Body of pancreas (tissue), 4 donors: Measurements from ENCODE around the gene VWA8. TPM values are rescaled to one million over a fixed set of nuclear protein-coding genes. Genes with fewer than 3 reads are reported as not detected.
"Not testable (repeated sequence)": the region's sequence is repeated elsewhere in the genome, so short reads cannot be mapped to it uniquely, and the experiment has no call there.

Experiments
- ATAC-seq: fragments of 150-250 bp; one replicate; pipeline ENCODE4 v1.9.1; 2016
- DNase-seq, 4 donors: peaks; one replicate each; pipeline ENCODE4 v3.0.0-alpha.2; 2019
- H3K27ac ChIP-seq, 4 donors: fragments of 200-600 bp; sonication (generic); 1 replicate in 3 of 4; 2 replicates in 1 of 4; pipeline versions ENCODE4 v1.5.1 to v1.6.1; 2016 to 2019; ENCODE audit warnings: mild to moderate bottlenecking in 1 of 4, mixed read lengths in 1 of 4, moderate library complexity in 1 of 4
- H3K27me3 ChIP-seq, 2 donors: fragments of 200-600 bp; sonication (generic); one replicate each; pipeline ENCODE4 v1.6.0; 2016; ENCODE audit warnings: mild to moderate bottlenecking in 1 of 2
- H3K36me3 ChIP-seq, 2 donors: fragments of 200-600 bp; sonication (generic); replicated peaks in 1 of 2; 2 replicates each; pipeline ENCODE4 v1.5.1; 2016; ENCODE audit warnings: low read depth in 2 of 2; ENCODE audit not compliant: insufficient read depth in 1 of 2
- H3K4me1 ChIP-seq: fragments of 200-600 bp; sonication (generic); one replicate; pipeline ENCODE4 v1.6.0; 2016
- H3K4me3 ChIP-seq, 2 donors: fragments of 200-600 bp; sonication (generic); 1 replicate in 1 of 2; 2 replicates in 1 of 2; pipeline ENCODE4 v1.5.1; 2016 to 2019
- H3K9me3 ChIP-seq, 3 donors: fragments of 200-600 bp; sonication (generic); 1 replicate in 2 of 3; 2 replicates in 1 of 3; pipeline ENCODE4 v1.5.1; 2016
- POLR2A ChIP-seq, 3 donors: fragments of 450-650 bp; IDR thresholded peaks; one replicate each; pipeline ENCODE4 v1.6.1; 2016; ENCODE audit warnings: antibody characterized with exemption in 3 of 3, mild to moderate bottlenecking in 2 of 3
- WGBS, 2 donors: methylation state at CpG; one replicate each; pipeline ENCODE4 v1.1.5; 2017; 5-methylcytosine and 5-hydroxymethylcytosine counted together
- intact Hi-C: fragments of 100-400 bp; cut with DNase I; formaldehyde crosslinking; loops from one replicate; pipeline ENCODE4 v1.15.1; 2023
- total RNA-seq, 2 donors: library from RNA; depleted of rRNA; stranded (reverse); fragments of >200 nt; gene quantifications; one replicate each; pipeline ENCODE4 v1.1.0, GENCODE V29; 2016
- TF ChIP-seq, protein P1 (sequence below), 7 experiments: fragments of 450-650 bp in 4 of 7; fragments of 200-600 bp in 3 of 7; sonication (generic) in 3 of 7; IDR thresholded peaks; one replicate each; pipeline ENCODE4 v1.5.1; 2016 to 2019; ENCODE audit warnings: antibody characterized with exemption in 7 of 7

VWA8 gene
- total RNA-seq, 2 donors from 2014 or later: 15.8 to 29.3 TPM

DNA sequence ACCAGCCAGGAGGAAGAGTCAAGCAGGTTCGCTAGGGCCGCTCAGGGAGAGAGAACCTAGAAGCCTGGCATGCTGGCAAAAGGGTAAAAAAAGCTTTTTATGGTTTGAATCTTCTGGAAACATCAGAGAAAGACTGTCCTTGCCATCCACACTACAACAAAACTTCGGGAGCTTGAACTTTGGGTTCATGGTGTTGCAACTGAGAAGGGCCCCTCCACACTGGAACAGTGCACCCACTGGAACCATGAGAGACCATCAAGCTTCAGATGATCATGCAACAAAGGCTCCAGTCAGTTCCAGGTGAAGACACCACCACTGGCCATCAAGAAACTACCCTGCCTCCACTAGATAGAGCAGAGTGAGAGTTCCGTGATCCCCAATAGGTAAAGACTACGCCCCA, 333.5 kb downstream of the VWA8 start:
- intact Hi-C loops: no loop called here
- no peak overlapping the region for H3K27ac ChIP-seq
- TF ChIP-seq, protein P1, sequence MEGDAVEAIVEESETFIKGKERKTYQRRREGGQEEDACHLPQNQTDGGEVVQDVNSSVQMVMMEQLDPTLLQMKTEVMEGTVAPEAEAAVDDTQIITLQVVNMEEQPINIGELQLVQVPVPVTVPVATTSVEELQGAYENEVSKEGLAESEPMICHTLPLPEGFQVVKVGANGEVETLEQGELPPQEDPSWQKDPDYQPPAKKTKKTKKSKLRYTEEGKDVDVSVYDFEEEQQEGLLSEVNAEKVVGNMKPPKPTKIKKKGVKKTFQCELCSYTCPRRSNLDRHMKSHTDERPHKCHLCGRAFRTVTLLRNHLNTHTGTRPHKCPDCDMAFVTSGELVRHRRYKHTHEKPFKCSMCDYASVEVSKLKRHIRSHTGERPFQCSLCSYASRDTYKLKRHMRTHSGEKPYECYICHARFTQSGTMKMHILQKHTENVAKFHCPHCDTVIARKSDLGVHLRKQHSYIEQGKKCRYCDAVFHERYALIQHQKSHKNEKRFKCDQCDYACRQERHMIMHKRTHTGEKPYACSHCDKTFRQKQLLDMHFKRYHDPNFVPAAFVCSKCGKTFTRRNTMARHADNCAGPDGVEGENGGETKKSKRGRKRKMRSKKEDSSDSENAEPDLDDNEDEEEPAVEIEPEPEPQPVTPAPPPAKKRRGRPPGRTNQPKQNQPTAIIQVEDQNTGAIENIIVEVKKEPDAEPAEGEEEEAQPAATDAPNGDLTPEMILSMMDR (IDR thresholded peaks at IDR 0.05): no peak
- no peaks in the 10 kb centered on the region for H3K9me3 ChIP-seq
- DNase-seq (no peak), ATAC-seq (no peak)
- H3K4me3 ChIP-seq: no peak overlapping the region
- no peaks in the 10 kb centered on the region for H3K27me3 ChIP-seq
- H3K4me1 ChIP-seq: no peaks in the 10 kb centered on the region
- H3K36me3 ChIP-seq: no peaks in the 10 kb centered on the region
- 98% methylated on average over 5 of the region's 5 CpGs for WGBS, 2 donors

- DNase-seq: no peak
- ATAC-seq: no peak
- H3K4me3 ChIP-seq: no peak overlapping the region
- H3K36me3 ChIP-seq: no peaks in the 10 kb centered on the region
- intact Hi-C loops: no loop called here
- TF ChIP-seq POLR2A (IDR thresholded peaks at IDR 0.05): no peak
- TF ChIP-seq, protein P1 (IDR thresholded peaks at IDR 0.05): no peak
- no peak overlapping the region for H3K27ac ChIP-seq
- no peaks in the 10 kb centered on the region for H3K9me3 ChIP-seq
- no peaks in the 10 kb centered on the region for H3K4me1 ChIP-seq
- H3K27me3 ChIP-seq: no peaks in the 10 kb centered on the region
These were observed 336.9 kb downstream of the VWA8 start for GRCh38 chr13:41624041-41624440.

DNA sequence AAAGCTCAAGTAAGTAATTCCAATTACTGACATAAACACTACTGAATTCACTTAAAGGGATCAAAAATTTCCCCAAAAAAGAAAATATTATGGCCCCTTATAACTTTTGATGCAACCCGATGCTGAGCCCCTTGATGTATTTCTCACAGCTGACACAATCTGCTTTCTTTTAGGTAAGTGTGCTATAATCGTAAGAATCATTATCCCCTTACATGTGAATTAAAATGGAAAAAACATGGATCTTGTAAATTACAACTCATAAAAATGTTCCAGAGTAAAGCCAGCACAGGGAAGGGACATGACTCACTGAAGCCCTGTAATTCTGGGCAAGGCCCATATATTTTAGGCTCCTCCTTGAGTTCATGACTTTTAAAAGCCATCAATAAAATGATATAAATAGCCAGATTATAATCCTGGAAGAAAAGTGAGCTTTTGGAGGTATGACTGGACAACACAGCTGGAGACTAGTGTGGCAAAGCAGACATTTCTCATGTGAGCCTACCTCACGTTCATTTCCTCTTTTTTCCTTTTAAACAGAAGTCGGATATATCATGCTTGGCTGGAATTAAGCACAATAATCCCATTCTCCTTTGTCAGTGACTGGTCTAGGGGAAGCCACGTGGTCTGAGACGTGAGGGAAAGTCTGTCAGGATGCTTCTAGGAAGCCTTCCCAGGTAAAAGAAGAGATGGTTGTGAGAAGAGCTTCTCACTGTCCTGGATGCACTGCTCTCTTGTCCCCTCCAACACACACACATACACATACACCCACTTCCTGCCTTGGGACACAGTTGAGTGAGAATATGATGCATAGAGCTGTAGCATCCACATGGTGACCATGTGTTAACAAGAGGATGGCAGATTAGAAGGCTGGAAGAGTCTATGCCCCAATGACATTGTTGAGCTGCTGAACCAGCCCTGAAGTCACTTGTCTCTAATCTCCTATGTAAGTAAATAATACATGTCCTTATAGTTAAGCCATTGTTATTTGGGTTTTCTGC, 338.2 kb downstream of the VWA8 start:
- 75 to 86% methylated on average over 6 of the region's 6 CpGs for WGBS, 2 donors
- H3K4me1 ChIP-seq: no peaks in the 10 kb centered on the region
- no peak for TF ChIP-seq POLR2A (IDR thresholded peaks at IDR 0.05)
- TF ChIP-seq, protein P1 (IDR thresholded peaks at IDR 0.05): no peak
- no peaks in the 10 kb centered on the region for H3K27me3 ChIP-seq
- no peaks in the 10 kb centered on the region for H3K36me3 ChIP-seq
- DNase-seq (no peak), ATAC-seq (peak; percentile 66)
- no peak overlapping the region for H3K4me3 ChIP-seq
- intact Hi-C loops: no loop called here
- H3K9me3 ChIP-seq: no peaks in the 10 kb centered on the region
- peak overlapping the region in 1 of 4 donors; percentile 35 for H3K27ac ChIP-seq

GRCh38 chr13:41621716-41622431, 339.0 kb downstream of the VWA8 start:
- no peak for TF ChIP-seq POLR2A (IDR thresholded peaks at IDR 0.05)
- 70 to 79% methylated on average over 5 of the region's 5 CpGs for WGBS, 2 donors
- H3K4me3 ChIP-seq: no peak overlapping the region
- H3K9me3 ChIP-seq: no peaks in the 10 kb centered on the region
- DNase-seq: no peak
- peak overlapping the region in 2 of 4 donors; percentile 2 to 35 for H3K27ac ChIP-seq
- H3K4me1 ChIP-seq: no peaks in the 10 kb centered on the region
- no peaks in the 10 kb centered on the region for H3K27me3 ChIP-seq
- no peaks in the 10 kb centered on the region for H3K36me3 ChIP-seq
- intact Hi-C loops: no loop called here
- peak; percentile 45 for ATAC-seq

DNA sequence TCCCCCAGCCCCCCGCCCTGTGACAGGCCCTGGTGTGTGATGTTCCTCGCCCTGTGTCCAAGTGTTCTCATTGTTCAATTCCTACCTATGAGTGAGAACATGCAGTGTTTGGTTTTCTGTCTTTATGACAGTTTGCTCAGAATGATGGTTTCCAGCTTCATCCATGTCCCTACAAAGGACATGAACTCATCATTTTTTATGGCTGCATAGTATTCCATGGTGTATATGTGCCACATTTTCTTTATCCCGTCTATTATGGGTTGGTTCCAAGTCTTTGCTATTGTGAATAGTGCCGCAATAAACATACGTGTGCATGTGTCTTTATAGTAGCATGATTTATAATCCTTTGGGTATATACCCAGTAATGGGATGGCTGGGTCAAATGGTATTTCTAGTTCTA, 343.3 kb downstream of the VWA8 start:
- WGBS, 2 donors: 94 to 99% methylated on average over 5 of the region's 5 CpGs
- DNase-seq, H3K9me3 ChIP-seq, intact Hi-C loops, H3K27me3 ChIP-seq, H3K4me1 ChIP-seq, H3K4me3 ChIP-seq, ATAC-seq, H3K36me3 ChIP-seq, H3K27ac ChIP-seq: not testable (repeated sequence)
